ENCODE results near the gene REV3L. TPM values are rescaled to one million over a fixed set of nuclear protein-coding genes. Genes with fewer than 3 reads are reported as not detected.

The REV3L gene
- total RNA-seq, 1 donor = 19.9 TPM

DNA sequence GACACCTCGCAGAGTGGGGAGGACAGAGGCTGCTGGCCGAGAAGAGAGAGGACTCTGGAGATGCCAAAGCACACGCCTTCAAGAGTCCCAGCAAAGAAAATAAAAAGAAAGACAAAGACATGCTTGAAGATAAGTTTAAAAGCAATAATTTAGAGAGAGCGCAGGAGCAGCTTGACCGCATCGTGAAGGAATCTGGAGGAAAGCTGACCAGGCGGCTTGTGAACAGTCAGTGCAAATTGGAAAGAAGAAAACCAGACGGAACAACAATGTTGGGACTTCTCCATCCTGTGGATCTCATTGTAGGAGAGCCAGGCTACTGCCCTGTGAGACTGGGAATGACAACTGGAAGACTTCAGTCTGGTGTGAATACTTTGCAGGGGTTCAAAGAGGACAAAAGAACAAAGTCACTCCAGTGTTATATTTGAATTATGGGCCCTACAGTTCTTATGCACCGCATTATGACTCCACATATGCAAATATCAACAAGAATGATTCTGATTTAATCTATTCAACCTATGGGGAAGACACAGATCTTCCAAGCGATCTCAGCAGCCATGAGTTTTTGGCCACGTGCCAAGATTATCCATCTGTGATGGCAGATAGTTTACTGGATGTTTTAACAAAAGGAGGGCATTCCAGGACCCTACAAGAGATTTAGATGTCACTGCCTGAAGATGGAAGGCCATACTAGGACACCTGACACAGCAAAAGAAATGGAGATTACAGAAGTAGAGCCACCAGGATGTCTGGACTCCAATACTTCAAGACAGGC lies 52.2 kb downstream of the REV3L start:
- no peaks in the 10 kb centered on the region for H3K27me3 ChIP-seq (ENCODE audit: insufficient read depth, low read length)
- H3K4me3 ChIP-seq (ENCODE audit: low read length) = no peak overlapping the region
- peaks cover 12% of the 10 kb centered on the region for H3K9me3 ChIP-seq (ENCODE audit: low read depth, low read length)
- H3K4me1 ChIP-seq (ENCODE audit: insufficient read depth, low read length) = peaks cover 11% of the 10 kb centered on the region

DNA sequence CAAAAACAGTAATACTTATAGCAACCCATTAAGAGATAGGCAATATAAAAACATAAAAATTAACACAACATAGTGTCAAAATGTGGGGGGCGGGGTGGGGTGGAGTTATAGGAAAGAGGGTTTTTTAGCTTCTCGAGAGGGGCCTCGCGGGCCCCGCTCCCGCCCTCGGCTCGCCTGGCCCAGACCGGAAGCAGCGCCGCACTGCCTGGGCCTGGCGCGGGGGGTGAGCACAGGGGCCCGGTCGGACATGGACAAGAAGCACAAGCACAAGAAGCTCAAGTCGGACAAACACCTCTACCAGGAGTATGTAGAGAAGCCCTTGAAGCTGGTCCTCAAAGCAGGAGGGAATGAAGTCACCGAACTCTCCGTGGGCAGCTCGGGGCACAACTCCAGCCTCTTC lies 53.4 kb downstream of the REV3L start:
- Histone ChIP-seq H3K4me1 (ENCODE audit: insufficient read depth, low read length) (peaks cover 13% of the 10 kb centered on the region), H3K27me3 (ENCODE audit: insufficient read depth, low read length) (no peaks in the 10 kb centered on the region), H3K9me3 (ENCODE audit: low read depth, low read length) (peaks cover 12% of the 10 kb centered on the region), H3K4me3 (ENCODE audit: low read length) (no peak overlapping the region)

DNA sequence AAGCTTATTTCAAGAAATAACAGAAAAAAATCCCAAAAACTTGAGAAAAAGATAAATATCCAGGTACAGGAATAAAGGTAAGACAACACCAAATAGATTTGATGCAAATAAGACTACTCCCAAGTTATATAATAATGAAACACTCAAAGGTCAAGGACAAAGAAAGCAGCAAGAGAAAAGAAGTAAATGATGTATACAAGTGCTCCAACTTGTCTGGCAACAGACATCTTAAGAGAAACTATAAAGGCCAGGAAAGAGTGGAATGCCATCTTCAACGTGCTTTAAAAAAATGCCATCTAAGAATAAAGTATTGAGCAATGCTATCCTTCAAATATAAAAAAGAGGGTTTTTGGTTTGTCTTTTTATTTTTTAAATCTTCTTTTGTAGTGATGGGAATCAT lies 54.2 kb downstream of the REV3L start:
- no peak overlapping the region for H3K4me3 ChIP-seq (ENCODE audit: low read length)
- no peaks in the 10 kb centered on the region for H3K27me3 ChIP-seq (ENCODE audit: insufficient read depth, low read length)
- peaks cover 12% of the 10 kb centered on the region for H3K9me3 ChIP-seq (ENCODE audit: low read depth, low read length)
- H3K4me1 ChIP-seq (ENCODE audit: insufficient read depth, low read length) = peaks cover 20% of the 10 kb centered on the region

DNA sequence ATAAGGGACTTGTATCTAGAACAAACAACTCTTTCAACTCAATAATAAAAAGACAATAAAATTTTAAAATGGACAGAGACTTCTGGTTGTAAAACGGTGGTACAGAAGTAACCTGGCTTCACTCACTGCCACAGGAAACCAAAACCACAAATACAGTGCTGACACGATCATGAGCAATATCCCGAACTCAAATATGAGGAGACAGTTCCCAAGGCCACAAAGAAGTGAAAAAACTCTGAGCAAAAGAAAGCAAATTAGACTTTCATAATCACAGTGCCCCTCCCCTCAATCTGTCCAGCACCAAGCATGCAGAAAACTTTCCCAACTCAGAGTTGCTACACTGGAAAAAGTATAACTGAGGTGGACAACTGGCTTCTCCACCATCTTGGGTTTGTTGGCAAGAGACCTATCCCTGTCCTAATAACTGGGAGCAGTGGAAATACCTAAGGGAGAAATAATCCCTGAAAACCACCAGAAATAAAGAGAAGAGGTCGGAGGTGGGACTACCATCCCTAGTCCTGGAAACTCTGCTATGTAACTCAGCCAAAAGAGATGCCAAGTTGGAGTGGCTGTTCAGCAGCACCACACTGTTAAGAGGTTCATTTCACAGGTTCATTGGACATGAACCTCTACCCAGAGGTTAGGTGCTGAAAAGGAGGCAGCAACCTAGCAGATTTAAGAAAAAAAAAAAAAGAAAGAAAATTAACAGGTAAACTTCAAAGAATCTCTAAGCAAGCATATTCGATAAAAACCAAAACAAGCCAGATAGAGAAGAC lies 55.5 kb downstream of the REV3L start:
- peaks cover 29% of the 10 kb centered on the region for H3K4me1 ChIP-seq (ENCODE audit: insufficient read depth, low read length)
- H3K27me3 ChIP-seq (ENCODE audit: insufficient read depth, low read length) = no peaks in the 10 kb centered on the region
- H3K4me3 ChIP-seq (ENCODE audit: low read length) = no peak overlapping the region
- H3K9me3 ChIP-seq (ENCODE audit: low read depth, low read length) = peaks cover 12% of the 10 kb centered on the region

DNA sequence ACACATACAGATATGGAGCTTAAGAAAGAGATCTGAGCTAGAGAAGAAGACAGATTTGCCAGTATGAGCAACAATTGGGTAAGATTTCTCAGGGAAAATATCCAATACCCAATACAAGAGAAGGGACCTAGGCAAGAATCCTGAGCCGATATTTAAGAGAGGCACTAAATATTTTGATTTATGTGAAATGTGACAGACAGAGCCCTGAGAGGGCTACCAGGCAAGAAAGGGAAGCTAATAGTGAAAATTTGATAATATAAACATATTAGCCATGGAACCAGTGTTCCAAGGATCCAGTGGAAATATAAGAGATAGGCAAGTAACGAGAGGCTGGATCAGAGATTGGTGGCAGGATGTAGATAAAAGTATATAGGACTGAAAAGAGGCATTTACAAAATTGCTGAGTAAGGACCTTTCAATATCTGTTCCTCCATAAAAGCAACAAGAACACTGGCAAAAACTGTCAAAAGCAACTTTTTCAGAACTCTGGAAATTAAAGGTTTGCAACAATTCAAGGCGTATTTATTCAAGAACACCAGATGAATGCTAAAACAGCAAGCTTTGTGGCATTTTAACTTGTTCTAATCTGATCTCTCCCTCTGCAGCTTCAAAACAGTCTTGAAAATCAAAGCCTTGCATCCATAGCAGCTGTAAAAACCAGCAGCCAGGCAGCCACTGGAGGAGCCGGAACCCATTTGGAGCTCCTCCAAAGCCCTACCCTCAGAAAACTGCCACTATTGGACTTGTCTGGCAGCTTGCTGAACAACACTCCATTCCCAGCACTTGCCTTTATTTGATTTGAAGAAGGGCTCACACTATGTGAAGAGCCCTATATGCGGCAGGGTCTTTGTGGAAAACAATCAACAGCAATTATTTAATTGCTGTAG lies 58.8 kb downstream of the REV3L start:
- Histone ChIP-seq H3K4me3 (ENCODE audit: low read length) (no peak overlapping the region), H3K4me1 (ENCODE audit: insufficient read depth, low read length) (peaks cover 29% of the 10 kb centered on the region), H3K9me3 (ENCODE audit: low read depth, low read length) (peaks cover 11% of the 10 kb centered on the region), H3K27me3 (ENCODE audit: insufficient read depth, low read length) (no peaks in the 10 kb centered on the region)

- no peaks in the 10 kb centered on the region for H3K27me3 ChIP-seq (ENCODE audit: insufficient read depth, low read length)
- peaks cover 29% of the 10 kb centered on the region for H3K4me1 ChIP-seq (ENCODE audit: insufficient read depth, low read length)
- no peak overlapping the region for H3K4me3 ChIP-seq (ENCODE audit: low read length)
- peaks cover under 1% of the 10 kb centered on the region for H3K9me3 ChIP-seq (ENCODE audit: low read depth, low read length)
Measured at GRCh38 chr6:111423055-111423633, 59.9 kb downstream of the REV3L start.

GRCh38 chr6:111418971-111419693 lies 63.9 kb downstream of the REV3L start:
- Histone ChIP-seq H3K9me3 (ENCODE audit: low read depth, low read length) (no peaks in the 10 kb centered on the region), H3K4me1 (ENCODE audit: insufficient read depth, low read length) (peaks cover 12% of the 10 kb centered on the region), H3K4me3 (ENCODE audit: low read length) (no peak overlapping the region), H3K27me3 (ENCODE audit: insufficient read depth, low read length) (no peaks in the 10 kb centered on the region)

DNA sequence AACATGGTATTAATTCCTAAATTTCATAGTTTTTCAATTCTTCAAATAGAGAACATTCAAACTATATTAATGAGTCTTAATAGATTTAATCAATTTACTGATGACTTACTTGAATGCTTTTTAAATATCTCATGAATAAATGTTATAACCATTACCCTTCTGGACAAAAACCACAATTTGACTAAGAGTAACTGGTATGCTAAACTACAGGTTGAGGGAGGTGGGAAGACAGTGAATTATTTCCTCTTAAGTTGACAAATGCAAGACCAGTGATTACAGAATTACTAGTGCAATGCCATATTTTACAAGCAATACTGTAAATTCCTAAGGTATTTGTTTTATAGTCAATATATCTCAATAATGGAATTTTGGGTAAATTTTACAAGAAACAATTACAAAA lies 65.1 kb downstream of the REV3L start:
- no peak overlapping the region for H3K4me3 ChIP-seq (ENCODE audit: low read length)
- H3K27me3 ChIP-seq (ENCODE audit: insufficient read depth, low read length) = no peaks in the 10 kb centered on the region
- H3K4me1 ChIP-seq (ENCODE audit: insufficient read depth, low read length) = peaks cover 1% of the 10 kb centered on the region
- no peaks in the 10 kb centered on the region for H3K9me3 ChIP-seq (ENCODE audit: low read depth, low read length)

GRCh38 chr6:111417181-111417585 lies 65.8 kb downstream of the REV3L start:
- peaks cover 7% of the 10 kb centered on the region for H3K4me1 ChIP-seq (ENCODE audit: insufficient read depth, low read length)

GRCh38 chr6:111416529-111416928 lies 66.5 kb downstream of the REV3L start:
- Histone ChIP-seq H3K4me3 (ENCODE audit: low read length) (no peak overlapping the region), H3K27me3 (ENCODE audit: insufficient read depth, low read length) (no peaks in the 10 kb centered on the region), H3K9me3 (ENCODE audit: low read depth, low read length) (no peaks in the 10 kb centered on the region), H3K4me1 (ENCODE audit: insufficient read depth, low read length) (peaks cover 7% of the 10 kb centered on the region)

More at GRCh38 chr6:111417181-111417585, 65.8 kb downstream of the REV3L start:
- Histone ChIP-seq H3K27me3 (ENCODE audit: insufficient read depth, low read length) (no peaks in the 10 kb centered on the region), H3K9me3 (ENCODE audit: low read depth, low read length) (no peaks in the 10 kb centered on the region), H3K4me3 (ENCODE audit: low read length) (no peak overlapping the region)

- no peaks in the 10 kb centered on the region for H3K27me3 ChIP-seq (ENCODE audit: insufficient read depth, low read length)
- H3K4me1 ChIP-seq (ENCODE audit: insufficient read depth, low read length) = peaks cover 25% of the 10 kb centered on the region
- H3K4me3 ChIP-seq (ENCODE audit: low read length) = no peak overlapping the region
- no peaks in the 10 kb centered on the region for H3K9me3 ChIP-seq (ENCODE audit: low read depth, low read length)
Measured at GRCh38 chr6:111414373-111414772, 68.6 kb downstream of the REV3L start.

GRCh38 chr6:111411978-111412566 lies 70.9 kb downstream of the REV3L start:
- H3K4me1 ChIP-seq (ENCODE audit: insufficient read depth, low read length) = peaks cover 33% of the 10 kb centered on the region

GRCh38 chr6:111411046-111411445 lies 72.0 kb downstream of the REV3L start:
- Histone ChIP-seq H3K27me3 (ENCODE audit: insufficient read depth, low read length) (no peaks in the 10 kb centered on the region), H3K9me3 (ENCODE audit: low read depth, low read length) (no peaks in the 10 kb centered on the region), H3K4me3 (ENCODE audit: low read length) (no peak overlapping the region), H3K4me1 (ENCODE audit: insufficient read depth, low read length) (peaks cover 40% of the 10 kb centered on the region)

More at GRCh38 chr6:111411978-111412566, 70.9 kb downstream of the REV3L start:
- Histone ChIP-seq H3K9me3 (ENCODE audit: low read depth, low read length) (no peaks in the 10 kb centered on the region), H3K4me3 (ENCODE audit: low read length) (no peak overlapping the region), H3K27me3 (ENCODE audit: insufficient read depth, low read length) (no peaks in the 10 kb centered on the region)

DNA sequence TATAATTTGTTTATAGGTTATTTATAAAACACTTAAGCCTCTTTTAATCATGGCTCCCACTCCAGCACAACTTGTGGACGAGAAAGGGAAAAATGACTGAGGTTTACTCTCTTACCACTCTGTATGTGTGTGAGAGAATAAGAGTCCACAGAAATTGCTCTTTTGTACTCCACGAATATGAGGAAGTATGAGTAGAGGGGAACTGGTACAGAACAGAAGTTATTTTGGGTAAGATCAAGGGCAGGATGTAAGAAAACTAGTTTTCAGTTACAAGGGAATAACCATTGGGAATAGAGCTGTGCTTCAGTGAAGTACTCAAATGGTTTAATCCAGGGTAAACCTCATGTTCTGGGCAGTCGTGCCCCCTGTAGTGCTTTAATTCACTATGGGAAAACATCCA lies 72.6 kb downstream of the REV3L start:
- H3K27me3 ChIP-seq (ENCODE audit: insufficient read depth, low read length) = no peaks in the 10 kb centered on the region
- peaks cover 40% of the 10 kb centered on the region for H3K4me1 ChIP-seq (ENCODE audit: insufficient read depth, low read length)
- no peak overlapping the region for H3K4me3 ChIP-seq (ENCODE audit: low read length)
- H3K9me3 ChIP-seq (ENCODE audit: low read depth, low read length) = no peaks in the 10 kb centered on the region

Measured in mononuclear cell (primary cell).